Body of pancreas (tissue), 4 donors: ENCODE data around the gene KRTAP19-3. TPM values are rescaled to one million over a fixed set of nuclear protein-coding genes. Genes with fewer than 3 reads are reported as not detected.
"Not testable (repeated sequence)": the region's sequence is repeated elsewhere in the genome, so short reads cannot be mapped to it uniquely, and the experiment has no call there.

Experiments used
- ATAC-seq: fragments of 150-250 bp; one replicate; pipeline ENCODE4 v1.9.1; 2016
- DNase-seq, 4 donors: peaks; one replicate each; pipeline ENCODE4 v3.0.0-alpha.2; 2019
- H3K27ac ChIP-seq, 4 donors: fragments of 200-600 bp; sonication (generic); 1 replicate in 3 of 4; 2 replicates in 1 of 4; pipeline versions ENCODE4 v1.5.1 to v1.6.1; 2016 to 2019; ENCODE audit warnings: mild to moderate bottlenecking in 1 of 4, mixed read lengths in 1 of 4, moderate library complexity in 1 of 4
- H3K27me3 ChIP-seq, 2 donors: fragments of 200-600 bp; sonication (generic); one replicate each; pipeline ENCODE4 v1.6.0; 2016; ENCODE audit warnings: mild to moderate bottlenecking in 1 of 2
- H3K36me3 ChIP-seq, 2 donors: fragments of 200-600 bp; sonication (generic); replicated peaks in 1 of 2; 2 replicates each; pipeline ENCODE4 v1.5.1; 2016; ENCODE audit warnings: low read depth in 2 of 2; ENCODE audit not compliant: insufficient read depth in 1 of 2
- H3K4me1 ChIP-seq: fragments of 200-600 bp; sonication (generic); one replicate; pipeline ENCODE4 v1.6.0; 2016
- H3K4me3 ChIP-seq, 2 donors: fragments of 200-600 bp; sonication (generic); 1 replicate in 1 of 2; 2 replicates in 1 of 2; pipeline ENCODE4 v1.5.1; 2016 to 2019
- H3K9me3 ChIP-seq, 3 donors: fragments of 200-600 bp; sonication (generic); 1 replicate in 2 of 3; 2 replicates in 1 of 3; pipeline ENCODE4 v1.5.1; 2016
- POLR2A ChIP-seq, 3 donors: fragments of 450-650 bp; IDR thresholded peaks; one replicate each; pipeline ENCODE4 v1.6.1; 2016; ENCODE audit warnings: antibody characterized with exemption in 3 of 3, mild to moderate bottlenecking in 2 of 3
- WGBS, 2 donors: methylation state at CpG; one replicate each; pipeline ENCODE4 v1.1.5; 2017; 5-methylcytosine and 5-hydroxymethylcytosine counted together
- intact Hi-C: fragments of 100-400 bp; cut with DNase I; formaldehyde crosslinking; loops from one replicate; pipeline ENCODE4 v1.15.1; 2023
- total RNA-seq, 2 donors: library from RNA; depleted of rRNA; stranded (reverse); fragments of >200 nt; gene quantifications; one replicate each; pipeline ENCODE4 v1.1.0, GENCODE V29; 2016
- TF ChIP-seq, protein P1 (sequence below), 7 experiments: fragments of 450-650 bp in 4 of 7; fragments of 200-600 bp in 3 of 7; sonication (generic) in 3 of 7; IDR thresholded peaks; one replicate each; pipeline ENCODE4 v1.5.1; 2016 to 2019; ENCODE audit warnings: antibody characterized with exemption in 7 of 7

The KRTAP19-3 gene
- total RNA-seq, result not detected

GRCh38 chr21:30491963-30492428, at the start of gene KRTAP19-3:
Gene KRTAP19-3 (minus strand): TSS chr21:30492013. CDS start chr21:30491957, 56 bp downstream.
- 66 to 76% methylated on average over 2 of the region's 2 CpGs for WGBS, 2 donors
- H3K27ac ChIP-seq, result no peak within 1 kb of the TSS
- no peaks in the 10 kb centered on the region for H3K36me3 ChIP-seq
- ATAC-seq, result no peak
- no peak for DNase-seq
- no peak within 1 kb of the TSS for H3K4me3 ChIP-seq
- H3K9me3 ChIP-seq, result peaks cover 0 to 3% (median 0%) of the 10 kb centered on the region in 3 donors
- TF ChIP-seq, protein P1, sequence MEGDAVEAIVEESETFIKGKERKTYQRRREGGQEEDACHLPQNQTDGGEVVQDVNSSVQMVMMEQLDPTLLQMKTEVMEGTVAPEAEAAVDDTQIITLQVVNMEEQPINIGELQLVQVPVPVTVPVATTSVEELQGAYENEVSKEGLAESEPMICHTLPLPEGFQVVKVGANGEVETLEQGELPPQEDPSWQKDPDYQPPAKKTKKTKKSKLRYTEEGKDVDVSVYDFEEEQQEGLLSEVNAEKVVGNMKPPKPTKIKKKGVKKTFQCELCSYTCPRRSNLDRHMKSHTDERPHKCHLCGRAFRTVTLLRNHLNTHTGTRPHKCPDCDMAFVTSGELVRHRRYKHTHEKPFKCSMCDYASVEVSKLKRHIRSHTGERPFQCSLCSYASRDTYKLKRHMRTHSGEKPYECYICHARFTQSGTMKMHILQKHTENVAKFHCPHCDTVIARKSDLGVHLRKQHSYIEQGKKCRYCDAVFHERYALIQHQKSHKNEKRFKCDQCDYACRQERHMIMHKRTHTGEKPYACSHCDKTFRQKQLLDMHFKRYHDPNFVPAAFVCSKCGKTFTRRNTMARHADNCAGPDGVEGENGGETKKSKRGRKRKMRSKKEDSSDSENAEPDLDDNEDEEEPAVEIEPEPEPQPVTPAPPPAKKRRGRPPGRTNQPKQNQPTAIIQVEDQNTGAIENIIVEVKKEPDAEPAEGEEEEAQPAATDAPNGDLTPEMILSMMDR (IDR thresholded peaks at IDR 0.05), result no peak
- no peak for TF ChIP-seq POLR2A (IDR thresholded peaks at IDR 0.05)
- intact Hi-C loops, result no loop called here
- no peaks in the 10 kb centered on the region for H3K27me3 ChIP-seq
- no peaks in the 10 kb centered on the region for H3K4me1 ChIP-seq

DNA sequence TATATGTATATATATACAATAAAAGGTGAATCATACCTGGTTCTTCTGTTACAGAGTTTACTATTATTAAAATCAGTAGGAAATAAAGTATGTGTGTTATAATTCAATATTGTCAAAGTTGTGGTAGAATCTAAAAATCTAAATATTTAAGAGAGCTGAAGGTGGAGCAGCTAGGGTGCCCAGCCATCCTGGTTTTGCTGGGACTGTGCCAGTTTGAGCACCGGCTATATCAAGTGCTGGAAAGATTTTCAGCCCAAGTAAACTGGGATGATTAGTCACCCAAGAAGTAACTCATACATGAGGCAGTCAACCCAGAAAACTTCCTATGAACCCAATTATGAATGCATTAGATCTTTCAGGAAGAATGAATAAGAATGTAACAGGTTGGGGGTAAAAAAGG, 27.1 kb upstream of the KRTAP19-3 start:
- Histone ChIP-seq H3K4me1 (no peaks in the 10 kb centered on the region), H3K27ac (no peak overlapping the region), H3K27me3 (no peaks in the 10 kb centered on the region), H3K36me3 (no peaks in the 10 kb centered on the region), H3K9me3 (no peaks in the 10 kb centered on the region), H3K4me3 (no peak overlapping the region)
- DNase-seq (no peak), ATAC-seq (no peak)
- WGBS, 2 donors, result 56 to 68% methylated on average over 1 of the region's 1 CpG
- no peak for TF ChIP-seq POLR2A (IDR thresholded peaks at IDR 0.05)
- TF ChIP-seq, protein P1 (IDR thresholded peaks at IDR 0.05), result no peak
- intact Hi-C loops, result no loop called here

- Histone ChIP-seq H3K4me3 (no peak overlapping the region), H3K36me3 (no peaks in the 10 kb centered on the region), H3K27me3 (no peaks in the 10 kb centered on the region), H3K27ac (no peak overlapping the region), H3K4me1 (no peaks in the 10 kb centered on the region), H3K9me3 (no peaks in the 10 kb centered on the region)
- WGBS, 2 donors, result 67 to 71% methylated on average over 1 of the region's 1 CpG
- DNase-seq (no peak), ATAC-seq (no peak)
- no peak for TF ChIP-seq POLR2A (IDR thresholded peaks at IDR 0.05)
- TF ChIP-seq, protein P1 (IDR thresholded peaks at IDR 0.05), result no peak
- intact Hi-C loops, result no loop called here
Measured at GRCh38 chr21:30515681-30516080, 23.9 kb upstream of the KRTAP19-3 start.

GRCh38 chr21:30505621-30506205, 13.9 kb upstream of the KRTAP19-3 start:
- H3K36me3 ChIP-seq, intact Hi-C loops, H3K4me1 ChIP-seq, H3K27ac ChIP-seq, ATAC-seq, H3K9me3 ChIP-seq, H3K4me3 ChIP-seq, H3K27me3 ChIP-seq: not testable (repeated sequence)
- DNase-seq, result peak in 3 of 4 donors; percentile 13 to 49 (median 24)
- TF ChIP-seq, protein P1 (IDR thresholded peaks at IDR 0.05), result peak in 5 of 7 experiments; percentile 28 to 61 (median 46)
- 16 to 18% methylated on average over 4 of the region's 4 CpGs for WGBS, 2 donors

DNA sequence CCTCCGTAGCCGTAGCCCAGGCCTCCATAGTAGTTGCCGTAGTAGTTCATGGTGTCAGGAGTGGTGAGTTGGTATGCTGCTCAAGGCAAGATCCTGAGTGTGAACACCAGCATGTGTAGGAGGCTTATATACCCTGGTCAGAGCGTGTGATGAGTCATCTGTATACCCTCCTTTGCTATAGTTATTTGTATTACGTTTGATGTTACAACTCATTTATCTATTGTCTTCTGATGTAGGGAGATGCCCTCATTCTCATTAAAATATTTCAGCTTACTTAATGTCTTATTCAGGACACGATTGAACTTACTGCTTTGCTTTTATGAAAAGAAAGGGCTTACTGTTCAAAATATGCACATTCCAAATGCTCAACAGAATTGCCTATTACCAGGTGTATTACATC, 10.2 kb upstream of the KRTAP19-3 start, which contains the start of gene KRTAP19-5:
TSS of gene KRTAP19-5 (minus strand) at position 101 of the 400 bp plus-strand sequence. CDS start at position 50, 51 bp downstream.
- TF ChIP-seq POLR2A (IDR thresholded peaks at IDR 0.05), result no peak
- TF ChIP-seq, protein P1 (IDR thresholded peaks at IDR 0.05), result no peak
- ATAC-seq, result no peak
- no peak within 1 kb of the TSS for H3K27ac ChIP-seq

More for the DNA sequence above, 10.2 kb upstream of the KRTAP19-3 start, which contains the start of gene KRTAP19-5:
- no peaks in the 10 kb centered on the region for H3K9me3 ChIP-seq
- no peaks in the 10 kb centered on the region for H3K27me3 ChIP-seq
- DNase-seq, result no peak
- WGBS, 2 donors, result 61 to 66% methylated on average over 6 of the region's 6 CpGs
- intact Hi-C loops, result no loop called here
- H3K4me1 ChIP-seq, result no peaks in the 10 kb centered on the region
- no peaks in the 10 kb centered on the region for H3K36me3 ChIP-seq
- H3K4me3 ChIP-seq, result no peak within 1 kb of the TSS
